Measurements from ENCODE around the gene AGBL4. TPM values are rescaled to one million over a fixed set of nuclear protein-coding genes. Genes with fewer than 3 reads are reported as not detected.

Gene AGBL4
- total RNA-seq, 1 donor from 2014 or later, result not detected

DNA sequence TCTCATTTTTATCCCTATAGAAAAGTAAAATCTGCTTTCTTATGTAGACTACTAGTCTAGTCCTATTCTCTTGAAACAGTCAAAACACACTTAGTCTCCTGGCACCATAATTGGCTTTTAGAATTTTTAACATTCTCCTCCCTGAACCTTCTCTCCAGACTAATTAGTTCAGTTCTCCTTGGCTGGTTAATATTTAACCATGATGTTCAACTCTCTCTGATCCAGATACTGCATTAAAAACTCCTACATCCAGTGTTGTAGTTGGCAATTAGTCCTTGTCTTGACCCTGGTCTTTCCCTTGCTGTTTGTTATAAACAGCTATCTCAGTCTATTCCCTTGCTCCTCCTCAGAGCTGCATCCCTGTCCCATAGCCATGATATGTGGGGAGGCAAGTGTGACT, 824.2 kb downstream of the AGBL4 start:
- no peak for DNase-seq (ENCODE audit: extremely low read depth, low read depth, low spot score)

DNA sequence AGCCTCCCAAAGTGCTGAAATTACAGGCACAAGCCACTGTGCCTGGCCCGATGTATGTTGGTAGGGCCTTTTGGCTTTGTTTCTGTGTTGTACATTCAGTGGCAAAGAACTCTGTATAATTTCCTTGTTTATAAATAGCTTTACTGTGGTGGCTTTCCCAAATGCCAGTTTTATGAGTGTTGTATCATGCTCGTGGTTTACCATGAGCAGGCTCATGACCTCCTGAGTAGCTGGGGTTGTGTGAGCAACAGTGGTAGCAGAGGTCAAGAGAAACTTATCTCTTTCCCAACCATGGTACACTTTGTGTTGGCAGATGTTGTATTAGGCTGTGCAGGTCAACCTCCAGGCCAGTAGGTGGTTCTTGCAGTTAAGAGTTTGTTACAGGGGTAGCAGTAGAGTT, 826.7 kb downstream of the AGBL4 start:
- DNase-seq (ENCODE audit: extremely low read depth, low read depth, low spot score), result no peak

DNA sequence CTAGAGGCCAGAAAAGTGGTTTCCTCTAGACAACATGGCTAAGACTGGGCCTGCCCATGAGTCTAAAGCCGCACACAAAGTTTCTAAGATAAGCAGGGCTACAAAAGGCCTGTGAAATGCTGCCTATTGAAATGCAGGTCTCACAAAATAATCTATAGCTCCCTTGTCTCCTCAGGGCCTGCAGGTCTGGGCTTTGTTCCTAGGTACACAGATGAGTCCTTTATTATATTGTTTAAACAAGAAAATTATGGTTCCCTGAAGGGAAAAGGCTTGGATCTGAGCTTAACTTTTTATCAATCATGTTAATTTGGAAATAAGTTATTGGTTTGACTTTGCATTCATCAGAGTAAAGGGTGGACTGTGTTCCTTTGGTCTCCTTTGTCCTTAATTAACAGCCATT, 833.6 kb downstream of the AGBL4 start:
- DNase-seq (ENCODE audit: extremely low read depth, low read depth, low spot score), result no peak

DNA sequence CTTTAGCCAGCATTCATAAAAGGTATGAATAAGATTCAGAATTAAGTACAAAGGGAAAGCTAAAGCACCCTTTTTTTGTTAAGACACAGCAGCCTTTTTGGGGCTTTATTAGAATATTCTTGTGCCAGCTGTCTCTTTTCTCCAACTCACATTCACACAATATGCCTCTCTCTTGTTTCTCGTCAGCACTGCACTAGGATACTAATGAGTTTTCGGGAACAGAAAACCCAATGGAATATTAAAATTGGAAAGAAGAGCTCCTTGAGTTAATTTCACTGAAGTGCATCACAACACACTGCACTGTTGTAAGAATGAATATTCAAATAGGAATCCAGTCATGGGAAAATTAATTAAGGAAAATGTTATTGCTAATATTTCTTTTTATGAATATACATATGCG, 836.7 kb downstream of the AGBL4 start:
- no peak for DNase-seq (ENCODE audit: extremely low read depth, low read depth, low spot score)

DNA sequence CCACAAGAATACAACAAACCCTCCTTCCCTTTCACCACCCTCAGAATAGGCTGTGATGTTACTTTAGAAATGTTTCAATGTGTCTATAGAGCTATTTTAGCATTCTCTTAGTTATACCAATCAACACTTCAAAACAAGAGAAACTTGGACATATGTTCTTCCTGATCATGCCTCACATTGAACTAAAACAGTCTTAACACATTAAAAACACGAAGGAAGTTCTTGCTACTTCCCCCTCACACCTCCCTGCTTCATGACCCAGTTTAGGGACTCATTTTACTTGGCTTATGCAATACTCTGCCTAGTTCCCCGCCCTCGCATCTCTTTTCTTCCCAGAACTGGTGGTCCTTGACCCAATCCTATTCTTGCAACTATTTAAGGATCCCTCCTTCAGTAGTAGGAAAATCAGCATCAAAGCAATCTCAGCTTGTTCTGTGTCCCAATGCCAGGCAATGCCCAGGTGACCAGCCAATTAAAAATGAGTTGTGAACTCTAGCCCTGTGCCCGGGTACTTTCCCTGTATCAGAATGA, 838.2 kb downstream of the AGBL4 start:
- no peak for DNase-seq (ENCODE audit: extremely low read depth, low read depth, low spot score)

DNA sequence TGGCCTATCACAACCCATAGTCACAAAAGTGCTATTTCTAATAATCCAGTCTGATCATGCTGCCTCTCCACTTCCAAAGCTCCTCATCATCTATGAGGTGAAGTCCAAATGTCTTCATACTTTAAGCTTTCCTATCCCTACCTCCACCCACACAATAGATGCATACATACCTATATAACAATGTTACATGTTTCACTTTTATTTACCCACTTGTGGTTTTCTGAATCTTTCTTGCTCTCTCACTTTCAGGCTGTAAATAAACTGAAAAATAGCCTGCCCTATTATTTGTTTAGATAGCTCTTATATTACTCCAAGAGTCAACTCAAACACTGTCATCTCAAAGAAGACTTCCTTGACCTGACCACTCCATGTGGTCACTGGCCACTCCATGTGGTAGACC, 840.3 kb downstream of the AGBL4 start:
- no peak for DNase-seq (ENCODE audit: extremely low read depth, low read depth, low spot score)

DNA sequence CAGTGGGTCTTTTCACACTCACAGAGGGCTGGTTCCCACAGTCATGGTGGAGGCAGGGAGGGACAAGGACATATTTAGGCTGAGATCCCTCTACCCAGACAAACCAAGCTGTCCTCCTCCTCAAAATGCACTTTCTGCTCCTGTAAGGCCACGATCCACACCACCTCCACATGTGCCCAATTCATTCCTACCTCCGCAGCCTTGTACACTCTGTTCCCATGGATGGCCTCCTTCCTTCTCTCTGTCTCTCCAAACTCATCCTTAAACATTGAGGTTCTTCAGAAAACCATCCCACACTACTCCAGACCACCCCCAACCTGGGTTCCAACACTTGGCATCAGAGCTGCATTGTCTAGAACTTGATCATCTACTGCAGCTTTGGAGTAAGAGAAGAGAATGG, 842.7 kb downstream of the AGBL4 start:
- DNase-seq (ENCODE audit: extremely low read depth, low read depth, low spot score), result no peak

DNA sequence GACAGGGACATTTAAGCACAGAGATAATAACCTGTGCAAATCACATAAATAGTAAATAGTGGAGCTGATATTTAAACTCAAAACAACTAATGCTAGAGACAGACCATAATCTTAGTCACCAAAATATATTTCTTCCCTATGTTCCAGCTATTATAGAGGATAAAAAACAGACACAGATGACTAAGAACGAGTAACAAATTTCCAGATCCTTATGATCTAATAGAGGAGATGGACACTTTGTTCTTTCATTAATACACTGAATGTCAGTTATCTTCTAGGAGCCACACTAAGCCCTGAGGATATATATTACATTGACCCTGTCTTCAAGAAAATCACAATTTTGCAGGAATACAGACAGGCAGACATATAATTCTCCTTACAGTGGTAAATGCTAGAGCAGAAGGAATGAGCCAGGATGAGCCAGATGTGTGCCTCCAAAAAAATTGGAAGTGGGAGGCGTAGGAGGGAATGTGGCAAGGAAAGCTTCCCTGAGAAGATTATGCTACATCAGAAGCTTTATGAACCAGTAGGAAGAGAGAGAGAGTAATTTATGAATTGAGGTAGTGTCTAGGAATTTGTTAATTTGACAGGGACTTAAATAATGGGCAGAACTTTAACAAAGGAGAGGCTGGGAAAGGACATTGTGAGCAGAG, 851.7 kb downstream of the AGBL4 start:
- DNase-seq (ENCODE audit: extremely low read depth, low read depth, low spot score), result no peak

DNA sequence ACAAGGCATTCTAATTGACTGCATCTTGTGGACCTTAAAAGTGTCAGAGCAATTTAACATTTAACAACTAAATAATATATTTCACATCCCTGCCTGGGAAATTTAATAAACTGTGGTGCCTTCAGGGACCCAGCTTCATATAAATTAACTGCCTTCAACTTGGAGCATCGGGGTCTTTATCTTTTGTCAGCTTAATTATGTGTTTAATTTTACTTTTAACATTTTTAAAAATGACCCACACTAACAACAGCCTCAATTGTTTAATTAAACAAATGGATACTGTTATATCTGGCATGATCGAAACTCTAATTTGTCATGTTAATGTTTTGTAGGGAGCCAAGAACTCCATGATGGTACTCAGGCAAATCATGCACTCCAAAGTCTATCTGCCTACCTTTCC, 857.7 kb downstream of the AGBL4 start:
- no peak for DNase-seq (ENCODE audit: extremely low read depth, low read depth, low spot score)

DNA sequence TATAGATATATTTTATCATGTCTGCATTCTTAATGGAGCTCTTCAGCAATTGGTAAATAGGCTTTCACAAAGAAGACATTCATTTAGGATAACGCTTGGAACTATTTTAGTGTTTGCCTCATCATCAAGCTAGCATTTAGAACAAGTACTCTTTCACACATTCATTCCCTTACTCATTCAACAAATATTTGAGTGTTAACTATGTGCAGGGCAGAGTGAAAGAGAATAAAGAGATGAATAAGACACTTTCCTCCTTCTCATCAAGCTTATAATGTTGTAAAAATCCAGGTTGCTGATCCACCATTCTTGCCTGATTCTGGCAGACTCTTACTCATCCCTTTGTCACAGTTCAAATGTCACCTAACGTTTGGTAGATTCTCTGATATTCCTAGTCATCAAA, 860.7 kb downstream of the AGBL4 start:
- no peak for DNase-seq (ENCODE audit: extremely low read depth, low read depth, low spot score)

DNA sequence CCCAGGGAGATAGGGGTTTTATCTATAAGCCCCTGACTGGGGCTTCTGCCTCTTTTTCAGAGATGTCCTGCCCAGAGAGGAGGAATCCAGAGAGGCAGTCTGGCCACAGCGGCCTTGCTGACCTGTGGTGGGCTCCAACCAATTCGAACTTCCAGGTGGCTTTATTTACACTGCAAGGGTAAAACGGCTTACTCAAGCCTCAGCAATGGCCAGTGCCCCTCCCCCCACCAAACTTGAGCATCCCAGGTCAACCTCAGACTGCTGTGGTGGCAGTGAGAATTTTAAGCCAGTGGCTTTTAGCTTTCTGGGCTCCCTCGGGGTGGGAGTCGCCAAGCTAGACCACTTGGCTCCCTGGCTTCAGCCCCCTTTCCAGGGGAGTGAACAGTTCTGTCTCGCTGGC, 863.1 kb downstream of the AGBL4 start:
- no peak for DNase-seq (ENCODE audit: extremely low read depth, low read depth, low spot score)

DNA sequence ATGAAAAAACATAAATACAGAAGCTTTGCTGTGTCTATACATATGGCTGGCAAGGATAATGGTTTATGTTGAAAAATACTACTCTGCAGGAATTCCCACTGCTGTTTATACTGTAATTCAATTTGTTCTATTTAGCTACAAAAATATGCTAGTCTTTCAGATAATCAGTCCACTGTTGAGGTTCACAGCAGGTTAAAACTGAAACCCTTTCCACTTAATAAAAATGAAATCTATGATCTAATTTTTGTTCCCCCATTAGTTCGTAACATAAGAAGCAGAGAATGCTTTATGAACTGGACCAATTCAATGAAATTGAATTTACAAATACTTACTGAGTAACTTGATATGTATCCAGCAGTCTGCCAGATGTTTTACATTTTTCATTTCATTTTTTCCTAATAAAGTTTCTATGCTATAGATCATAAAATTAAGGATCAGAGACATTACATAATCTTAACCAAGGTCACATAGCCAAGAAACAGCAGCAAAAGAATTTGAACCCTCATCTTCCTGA, 887.0 kb downstream of the AGBL4 start:
- no peak for DNase-seq (ENCODE audit: extremely low read depth, low read depth, low spot score)

DNA sequence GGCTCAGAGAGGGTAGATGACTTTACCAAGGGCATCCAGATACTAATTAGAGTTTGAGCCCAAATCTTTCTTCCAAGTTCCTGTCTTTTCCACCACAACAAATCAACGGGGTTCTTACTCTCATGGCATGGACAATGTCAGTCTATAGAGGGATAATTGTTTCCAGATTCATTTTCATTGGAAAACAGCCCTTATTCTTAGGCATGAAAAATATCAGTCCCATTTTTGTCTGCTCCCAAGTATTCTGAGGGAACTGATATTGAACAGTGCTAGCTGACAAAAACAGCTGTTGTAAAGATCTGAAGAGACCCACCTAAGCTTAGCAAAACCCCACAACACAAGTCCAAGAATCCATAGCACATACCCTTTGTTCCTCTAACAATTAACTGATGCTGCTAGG, 898.0 kb downstream of the AGBL4 start:
- no peak for DNase-seq (ENCODE audit: extremely low read depth, low read depth, low spot score)

DNA sequence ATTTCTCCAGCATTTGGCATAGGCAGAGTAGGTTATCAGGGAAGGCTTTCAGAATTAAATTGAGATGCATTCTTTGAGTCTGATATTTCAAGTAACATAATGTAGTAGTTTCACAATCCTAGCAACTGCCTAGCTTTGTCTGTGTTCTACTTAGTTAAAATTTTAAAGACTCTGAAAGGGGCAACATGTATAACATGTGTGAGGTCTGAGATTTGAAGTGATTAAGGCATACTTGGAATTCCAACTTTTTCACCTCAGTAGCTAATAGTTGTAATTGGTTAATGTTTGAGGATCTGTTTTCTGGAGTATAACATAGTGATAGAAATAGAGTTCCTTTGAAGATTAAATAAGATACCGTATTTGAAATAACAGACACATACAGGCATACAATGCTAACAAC, 911.8 kb downstream of the AGBL4 start:
- no peak for DNase-seq (ENCODE audit: extremely low read depth, low read depth, low spot score)

DNA sequence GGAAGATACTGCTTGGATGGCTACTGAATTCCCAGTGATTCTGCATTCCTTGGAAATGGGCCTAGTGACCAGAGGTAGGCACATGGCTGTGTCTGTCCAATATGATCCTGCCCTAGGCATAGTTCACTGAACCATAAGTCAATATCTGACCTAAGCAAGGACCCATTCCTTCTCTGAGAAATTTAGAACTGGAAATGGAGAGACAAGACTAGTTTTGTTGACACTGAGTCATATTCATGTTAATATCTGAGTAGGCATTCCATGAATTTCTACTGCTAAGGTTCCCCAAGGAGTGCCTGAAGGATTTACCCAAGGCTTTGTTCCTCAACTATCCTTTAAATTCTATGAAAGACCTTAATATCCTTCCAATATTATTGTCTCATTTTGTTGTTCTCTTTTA, 917.3 kb downstream of the AGBL4 start:
- DNase-seq (ENCODE audit: extremely low read depth, low read depth, low spot score), result no peak

DNA sequence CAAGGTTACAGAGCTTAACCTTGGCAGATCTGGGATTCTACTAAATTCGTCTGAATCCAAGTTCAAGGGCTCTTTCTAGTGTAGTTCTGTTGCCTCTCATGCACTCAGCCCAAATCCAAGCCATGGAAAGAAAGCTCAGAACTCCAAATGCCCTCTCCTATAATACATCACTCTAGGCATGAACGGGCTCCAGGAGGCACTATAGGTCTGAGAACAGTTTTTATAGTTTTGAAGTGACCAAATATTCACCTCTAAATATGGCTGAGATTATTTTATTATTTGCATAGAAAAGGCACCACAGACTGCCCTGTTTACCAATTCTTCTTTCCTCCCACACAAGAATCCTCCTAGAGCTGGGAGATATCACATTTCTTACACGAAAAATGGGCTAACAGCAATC, 919.2 kb downstream of the AGBL4 start:
- DNase-seq (ENCODE audit: extremely low read depth, low read depth, low spot score), result no peak

DNA sequence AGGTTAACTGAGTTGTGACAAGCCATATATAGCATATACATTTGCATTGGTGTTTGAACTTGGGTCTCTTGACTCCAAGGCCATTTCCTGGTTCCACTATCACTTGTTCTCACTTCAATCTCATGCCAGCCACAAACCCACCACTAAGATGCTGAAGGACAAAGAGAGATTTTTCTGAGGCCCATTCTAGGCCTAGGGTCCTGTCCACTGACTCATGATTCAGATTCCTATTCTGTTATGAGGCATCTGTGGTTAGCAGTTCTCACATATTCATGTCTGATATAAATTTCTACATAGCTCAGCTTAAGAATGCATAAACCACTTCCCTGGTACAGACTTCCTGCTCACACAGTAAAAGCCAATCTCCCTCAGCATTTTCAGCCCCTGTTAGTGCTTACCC, 921.0 kb downstream of the AGBL4 start:
- no peak for DNase-seq (ENCODE audit: extremely low read depth, low read depth, low spot score)

DNA sequence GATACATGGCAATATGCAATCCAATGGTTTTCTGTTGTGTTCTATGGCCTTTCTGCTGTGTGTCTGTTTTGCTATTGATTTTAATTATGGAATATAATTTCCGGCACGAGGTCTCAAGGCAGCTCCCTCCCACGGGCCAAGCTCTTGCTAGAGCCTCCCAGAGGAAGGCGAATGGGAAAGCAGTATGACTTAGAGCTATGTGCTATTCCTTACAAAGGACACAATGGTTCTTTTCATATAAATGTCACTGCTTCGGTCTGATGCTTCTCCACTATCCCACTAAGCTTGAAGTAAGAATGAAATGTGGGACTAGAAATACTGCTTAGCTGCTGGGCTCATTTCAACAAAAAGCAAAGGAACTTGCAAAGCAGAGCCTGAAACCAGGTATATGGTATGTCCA, 924.9 kb downstream of the AGBL4 start:
- DNase-seq (ENCODE audit: extremely low read depth, low read depth, low spot score), result no peak

DNA sequence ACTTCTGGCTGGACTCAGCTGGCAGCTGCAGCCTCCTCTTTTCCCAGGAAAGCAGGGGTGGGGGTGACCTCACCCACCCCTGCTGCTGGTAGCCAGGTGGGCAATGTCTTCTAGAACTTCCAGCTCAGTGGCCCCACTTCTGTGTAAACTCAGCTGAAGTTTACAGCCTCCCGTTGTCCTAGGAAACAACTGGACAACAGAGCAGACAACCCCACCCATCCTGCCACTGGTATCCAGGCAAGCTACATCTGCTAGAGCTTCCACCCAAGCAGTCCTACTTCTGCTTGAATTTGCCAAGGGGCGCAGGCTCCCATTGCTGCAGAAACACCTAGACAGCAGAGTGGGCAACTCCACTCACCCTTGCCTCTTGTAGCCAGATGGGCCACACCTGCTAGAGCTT, 937.4 kb downstream of the AGBL4 start:
- DNase-seq (ENCODE audit: extremely low read depth, low read depth, low spot score), result no peak

DNA sequence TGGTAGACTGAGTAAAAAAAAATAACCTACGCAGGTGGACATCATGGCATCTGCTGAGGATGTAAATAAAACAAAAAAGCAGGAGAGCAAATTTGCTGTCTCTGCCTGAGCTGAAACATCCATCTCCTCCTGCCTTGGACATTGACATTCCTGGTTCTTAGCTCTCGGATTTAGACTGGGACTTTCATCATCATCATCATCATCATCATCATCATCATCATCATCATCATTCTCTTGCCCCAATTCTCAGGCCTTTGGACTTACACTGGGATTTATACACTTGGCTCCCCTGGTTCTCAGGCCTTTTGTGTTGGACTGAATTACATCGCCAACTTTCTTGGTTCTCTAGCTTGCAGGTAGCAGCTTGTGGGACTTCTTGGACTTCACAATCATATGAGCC, 938.7 kb downstream of the AGBL4 start:
- no peak for DNase-seq (ENCODE audit: extremely low read depth, low read depth, low spot score)

DNA sequence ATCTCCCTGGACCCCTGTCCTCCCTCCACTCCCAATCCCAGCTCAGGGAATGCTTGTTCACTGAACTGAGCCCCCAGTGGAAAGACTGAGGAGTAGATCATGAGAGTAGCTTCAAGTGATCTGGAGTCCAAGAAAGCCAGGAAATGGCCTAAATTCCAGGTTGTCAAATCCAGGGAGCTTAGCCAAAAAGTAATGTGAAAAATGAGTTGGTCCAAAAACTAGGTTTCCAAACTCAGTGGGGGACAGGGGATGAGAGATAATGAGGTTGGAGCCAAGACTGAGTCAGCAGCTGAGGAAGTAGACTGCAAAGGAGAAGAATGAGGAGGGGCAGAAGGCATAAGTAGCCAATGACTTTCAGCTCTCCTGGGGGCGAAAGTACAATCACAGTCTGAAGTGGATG, 963.0 kb downstream of the AGBL4 start:
- no peak for DNase-seq (ENCODE audit: extremely low read depth, low read depth, low spot score)

DNA sequence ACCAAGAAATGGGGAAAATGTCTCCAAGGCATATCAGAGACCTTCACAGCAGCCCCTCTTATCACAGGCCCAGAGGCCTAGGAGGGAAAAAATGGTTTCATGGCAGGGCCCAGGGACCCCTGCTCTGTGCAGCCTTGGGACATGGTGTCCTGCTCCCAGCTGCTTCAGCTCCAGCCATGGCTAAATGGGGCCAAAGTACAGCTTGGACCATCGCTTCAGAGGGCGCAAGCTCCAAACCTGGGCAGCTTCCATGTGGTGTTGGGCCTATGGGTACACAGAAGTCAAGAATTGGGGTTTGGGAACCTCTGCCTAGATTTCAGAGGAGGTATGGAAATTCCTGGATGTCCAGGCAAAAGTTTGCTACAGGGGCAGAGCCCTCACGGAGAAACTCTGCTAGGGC, 964.7 kb downstream of the AGBL4 start:
- DNase-seq (ENCODE audit: extremely low read depth, low read depth, low spot score), result no peak

DNA sequence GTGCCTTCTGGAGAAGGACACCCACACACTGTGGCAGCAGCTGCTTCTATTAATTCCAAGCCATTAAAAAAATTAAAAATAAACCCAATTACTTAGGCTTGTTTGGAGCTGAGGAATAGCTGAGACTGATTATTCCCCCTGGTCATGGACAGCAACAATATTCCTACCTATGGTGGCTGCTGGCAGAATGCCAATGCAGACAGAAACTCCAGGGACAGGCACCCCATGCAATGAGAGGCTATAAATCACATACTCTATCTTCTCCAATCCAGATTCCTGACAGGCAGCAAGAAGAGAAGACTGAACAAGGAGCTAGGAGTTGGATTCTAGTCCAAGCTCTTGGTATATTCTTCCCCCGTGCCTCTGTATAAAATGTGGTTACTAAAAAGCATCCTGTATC, 971.7 kb downstream of the AGBL4 start:
- DNase-seq (ENCODE audit: extremely low read depth, low read depth, low spot score), result no peak
